Measurements from ENCODE around the gene ACAP2.

The ACAP2 gene

GRCh38 chr3:195282961-195283360 lies 159.9 kb downstream of the ACAP2 start:
- ChIA-PET POLR2A (no interaction called here), CTCF (interaction anchor here (0.6 to 8.0 kb wide), 7 partner anchors 11 to 242 kb away, joined by 3 to 102 read pairs (median 3); partner anchors contain the start of gene XXYLT1)
- no peak for DNase-seq (ENCODE audit: low read depth, low spot score)
- H3K4me3 ChIP-seq (ENCODE audit: low read depth, low read length): no peak overlapping the region
- no peak for TF ChIP-seq CTCF (IDR thresholded peaks at IDR 0.05; ENCODE audit: insufficient read depth, low read length, missing control alignments)

GRCh38 chr3:195274259-195274966 lies 168.4 kb downstream of the ACAP2 start:
- CTCF ChIA-PET: interaction anchor here (0.9 to 12.7 kb wide), 7 partner anchors 9 to 592 kb away, joined by 3 to 492 read pairs (median 6); no protein-coding TSS in a partner anchor
- TF ChIP-seq CTCF (IDR thresholded peaks at IDR 0.05; ENCODE audit: insufficient read depth, low read length, missing control alignments): no peak
- no peak overlapping the region for H3K4me3 ChIP-seq (ENCODE audit: low read depth, low read length)
- POLR2A ChIA-PET: no interaction called here
- no peak for DNase-seq (ENCODE audit: low read depth, low spot score)

- peak overlapping the region; percentile 73 for H3K4me3 ChIP-seq (ENCODE audit: low read depth, low read length)
Observed at GRCh38 chr3:195271410-195272243, 171.2 kb downstream of the ACAP2 start.

GRCh38 chr3:195270817-195271409 lies 171.9 kb downstream of the ACAP2 start, which contains the start of gene XXYLT1:
XXYLT1 (minus strand) TSS chr3:195271159; CDS start chr3:195271058, 101 bp downstream.
- TF ChIP-seq CTCF (IDR thresholded peaks at IDR 0.05; ENCODE audit: insufficient read depth, low read length, missing control alignments): peak; percentile 74
- ChIA-PET POLR2A (interaction anchor here (0.8 to 2.9 kb wide), 8 partner anchors 8 to 599 kb away, joined by 3 to 29 read pairs (median 3); partner anchors contain the start of genes FAM43A and LSG1), CTCF (interaction anchor here (0.6 to 12.7 kb wide), 66 partner anchors 8 to 634 kb away, joined by 3 to 492 read pairs (median 5); partner anchors contain the start of genes ACAP2, FAM43A, LSG1 and PPP1R2)
- no peak for DNase-seq (ENCODE audit: low read depth, low spot score)
- peak within 1 kb of the TSS; percentile 73 for H3K4me3 ChIP-seq (ENCODE audit: low read depth, low read length)

More at GRCh38 chr3:195271410-195272243, 171.2 kb downstream of the ACAP2 start:
- ChIA-PET CTCF (interaction anchor here (0.6 to 12.7 kb wide), 59 partner anchors 10 to 635 kb away, joined by 3 to 492 read pairs (median 6); partner anchors contain the start of genes ACAP2, FAM43A, LSG1 and PPP1R2), POLR2A (interaction anchor here (0.8 to 2.9 kb wide), 6 partner anchors 8 to 600 kb away, joined by 3 to 29 read pairs (median 6); partner anchors contain the start of genes FAM43A and LSG1)
- peak; percentile 99 for TF ChIP-seq CTCF (IDR thresholded peaks at IDR 0.05; ENCODE audit: insufficient read depth, low read length, missing control alignments)
- DNase-seq (ENCODE audit: low read depth, low spot score): no peak

- H3K4me3 ChIP-seq (ENCODE audit: low read depth, low read length): peak overlapping the region; percentile 73
- DNase-seq (ENCODE audit: low read depth, low spot score): no peak
- ChIA-PET POLR2A (interaction anchor here (0.9 to 2.9 kb wide), 6 partner anchors 7 to 598 kb away, joined by 3 to 29 read pairs (median 6); partner anchors contain the start of genes FAM43A and LSG1), CTCF (interaction anchor here (0.6 to 12.7 kb wide), 40 partner anchors 8 to 604 kb away, joined by 3 to 492 read pairs (median 7); partner anchors contain the start of genes ACAP2, FAM43A, LSG1 and PPP1R2)
- TF ChIP-seq CTCF (IDR thresholded peaks at IDR 0.05; ENCODE audit: insufficient read depth, low read length, missing control alignments): peak; percentile 23
Observed at GRCh38 chr3:195270079-195270816, 172.6 kb downstream of the ACAP2 start.

Data from AG04449 (cell line).